NOMO-1 (cell line): ENCODE data around the gene NRXN3.

Experiments
- DNase-seq, 2 experiments: peaks; one replicate each; lab custom pipeline; 2025; ENCODE audit not compliant: unreplicated experiment in 2 of 2; lab: John Stamatoyannopoulos, UW

NRXN3 gene

GRCh38 chr14:79253576-79253975 lies 1083.4 kb downstream of the NRXN3 start:
- DNase-seq = no peak

GRCh38 chr14:79254069-79254775 lies 1084.0 kb downstream of the NRXN3 start:
- no peak for DNase-seq

- no peak for DNase-seq
Measured at GRCh38 chr14:79256380-79256779, 1086.2 kb downstream of the NRXN3 start.

- no peak for DNase-seq
Measured at GRCh38 chr14:79260406-79260805, 1090.2 kb downstream of the NRXN3 start.

- no peak for DNase-seq
Measured at GRCh38 chr14:79265366-79265946, 1095.3 kb downstream of the NRXN3 start.

GRCh38 chr14:79270361-79270760 lies 1100.2 kb downstream of the NRXN3 start:
- no peak for DNase-seq

- DNase-seq = no peak
Measured at GRCh38 chr14:79271122-79271521, 1100.9 kb downstream of the NRXN3 start.

GRCh38 chr14:79274641-79275291 lies 1104.6 kb downstream of the NRXN3 start:
- DNase-seq = no peak

- no peak for DNase-seq
Measured at GRCh38 chr14:79275292-79275655, 1105.1 kb downstream of the NRXN3 start.

GRCh38 chr14:79278286-79278797 lies 1108.2 kb downstream of the NRXN3 start:
- no peak for DNase-seq

GRCh38 chr14:79278798-79279644 lies 1108.8 kb downstream of the NRXN3 start:
- DNase-seq = no peak

GRCh38 chr14:79279645-79280597 lies 1109.7 kb downstream of the NRXN3 start:
- no peak for DNase-seq

- no peak for DNase-seq
Measured at GRCh38 chr14:79281244-79282152, 1111.3 kb downstream of the NRXN3 start.

GRCh38 chr14:79284621-79285020 lies 1114.4 kb downstream of the NRXN3 start:
- DNase-seq = no peak

GRCh38 chr14:79285263-79285662 lies 1115.1 kb downstream of the NRXN3 start:
- DNase-seq = no peak

GRCh38 chr14:79287976-79288375 lies 1117.8 kb downstream of the NRXN3 start:
- DNase-seq = no peak

GRCh38 chr14:79293482-79294177 lies 1123.5 kb downstream of the NRXN3 start:
- DNase-seq = no peak

GRCh38 chr14:79294499-79294898 lies 1124.3 kb downstream of the NRXN3 start:
- no peak for DNase-seq
